Sciatic nerve (tissue), 2 donors: Measurements from ENCODE around the gene HEATR9. TPM values are rescaled to one million over a fixed set of nuclear protein-coding genes. Genes with fewer than 3 reads are reported as not detected.
"Not testable (repeated sequence)": the region's sequence is repeated elsewhere in the genome, so short reads cannot be mapped to it uniquely, and the experiment has no call there.

Experiments
- ATAC-seq: fragments of 200-7000 bp; cut with Tn5 transposase; one replicate; pipeline ENCODE4 v1.9.1; 2020; ENCODE audit warnings: mild to moderate bottlenecking, moderate library complexity
- DNase-seq: peaks from one replicate; pipeline ENCODE4 v3.0.0-alpha.2; 2020; ENCODE audit warnings: low spot score
- intact Hi-C: fragments of 100-400 bp; cut with DNase I; formaldehyde crosslinking; loops from one replicate; pipeline ENCODE4 v1.14.2; 2022
- total RNA-seq: library from RNA; stranded (reverse); fragmentation: NEBNext Ultra II Directional; extraction: Animal tissue kit (Norgen Biotek cat#: 25700); gene quantifications from one replicate; pipeline ENCODE4 v1.2.1, GENCODE V29; 2021
- donor health status: DM: no; HTN: no; CAD: no.
- donor health status: DM: no; HTN: no; CAD: no.

The HEATR9 gene
- total RNA-seq, 1 donor from 2014 or later, result 0.27 TPM

DNA sequence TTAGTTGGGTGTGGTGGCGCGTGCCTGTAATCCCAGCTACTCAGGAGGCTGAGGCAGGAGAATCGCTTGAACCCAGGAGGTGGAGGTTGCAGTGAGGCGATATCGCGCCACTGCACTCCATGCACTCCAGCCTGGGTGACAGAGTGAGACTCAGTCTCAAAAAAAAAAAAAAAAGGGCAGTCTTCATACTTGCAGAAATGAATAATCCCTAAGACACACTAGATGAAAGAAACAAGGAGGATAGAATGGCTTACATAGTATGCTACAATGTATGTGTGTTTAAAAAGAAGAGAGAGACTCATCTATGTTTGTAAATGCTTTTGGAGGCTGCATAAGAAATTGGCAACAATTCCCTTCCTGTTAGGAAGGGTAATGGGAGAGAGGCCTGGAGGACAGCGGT is 29.1 kb upstream of the HEATR9 start:
- not testable (repeated sequence) for ATAC-seq, DNase-seq
- intact Hi-C loops, result loop anchor here (5.0 kb wide), 1 partner anchor 1245 kb away; no protein-coding TSS in a partner anchor

DNA sequence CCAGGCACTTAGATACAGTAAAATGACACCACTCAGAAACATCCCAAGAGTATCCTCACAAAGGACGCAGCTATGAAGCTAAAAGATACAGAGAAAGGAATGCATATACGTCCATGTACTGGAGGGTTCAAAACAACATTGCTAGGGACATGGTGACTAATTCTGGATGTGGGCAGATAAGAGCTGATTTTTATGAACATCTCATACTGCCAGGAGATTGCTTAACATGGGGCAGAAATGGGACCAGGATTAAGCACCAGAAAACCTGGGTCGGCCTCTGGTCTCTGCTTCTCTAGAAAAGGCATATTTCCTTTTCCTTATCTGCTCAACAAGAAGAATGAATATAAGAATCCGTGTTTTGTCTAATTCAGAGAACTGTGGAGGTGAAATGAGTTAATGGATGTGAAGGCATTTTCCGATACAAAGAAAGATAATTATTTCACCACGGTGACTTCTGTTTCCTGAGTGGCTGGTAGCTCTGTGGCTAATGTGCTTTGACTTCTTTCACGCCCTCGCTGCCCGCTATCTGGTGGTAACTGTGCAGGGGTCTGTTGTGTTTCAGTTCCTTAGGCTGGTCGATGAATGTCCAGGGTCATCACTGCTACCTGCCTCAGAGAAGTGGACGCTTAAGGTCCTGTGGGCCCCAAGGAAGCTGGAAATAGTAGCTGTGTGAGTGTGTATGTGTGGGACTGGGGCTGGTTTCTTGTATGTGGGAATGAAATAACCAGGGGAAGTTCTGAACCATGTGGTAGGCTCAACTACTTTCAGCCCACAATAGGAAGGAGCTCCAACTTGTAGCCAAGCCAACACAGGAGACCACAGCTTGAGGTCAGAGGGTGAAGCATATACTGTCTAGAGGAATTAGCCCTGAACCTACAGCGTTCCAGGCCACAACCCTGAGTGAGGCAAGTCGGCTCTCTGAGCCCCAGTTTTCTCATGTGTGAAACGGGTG is 27.2 kb upstream of the HEATR9 start:
- intact Hi-C loops, result loop anchor here (5.0 kb wide), 1 partner anchor 1244 kb away; no protein-coding TSS in a partner anchor
- no peak for DNase-seq
- peak; percentile 42 for ATAC-seq

DNA sequence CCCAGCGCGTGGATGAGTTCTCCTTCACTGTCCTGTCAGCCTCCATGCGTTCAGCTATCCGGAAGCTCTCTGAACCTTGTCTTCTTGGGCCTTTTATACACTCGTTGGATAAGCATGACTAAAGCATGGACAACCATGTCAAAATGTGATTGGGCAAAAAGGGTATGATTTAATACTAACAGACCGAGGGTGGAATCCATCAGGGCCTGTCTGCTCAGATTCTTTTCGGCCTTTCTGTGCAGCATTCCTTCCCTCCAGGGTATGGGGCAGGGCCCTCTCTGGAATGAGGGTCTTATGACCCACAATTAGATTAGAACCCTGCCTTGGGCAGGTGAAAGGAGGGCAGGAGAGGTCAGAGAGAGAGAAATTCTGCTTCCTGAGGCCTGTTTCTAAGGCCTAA is 25.5 kb upstream of the HEATR9 start:
- intact Hi-C loops, result no loop called here
- DNase-seq, result no peak

DNA sequence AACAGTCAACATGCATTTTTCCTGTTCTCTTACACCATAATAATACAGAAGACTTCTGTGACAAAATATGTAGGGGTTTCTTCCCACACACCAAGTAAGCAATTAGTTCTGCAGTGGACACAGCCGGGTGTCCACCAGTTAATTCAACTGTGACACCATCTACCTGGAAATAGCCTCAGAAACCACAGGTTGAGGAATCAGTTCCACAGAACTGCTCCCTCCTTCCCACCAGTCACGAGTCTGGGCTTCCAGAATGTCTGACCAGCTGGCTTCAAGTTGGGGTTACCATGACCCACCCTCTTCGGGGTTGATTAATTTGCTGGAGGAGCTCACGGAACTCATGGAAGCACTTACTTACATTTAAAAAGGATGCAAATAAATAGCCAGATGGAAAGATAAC is 25.1 kb upstream of the HEATR9 start:
- no peak for DNase-seq
- ATAC-seq, result no peak
- intact Hi-C loops, result no loop called here

More for the DNA sequence above, 25.5 kb upstream of the HEATR9 start:
- ATAC-seq, result no peak

DNA sequence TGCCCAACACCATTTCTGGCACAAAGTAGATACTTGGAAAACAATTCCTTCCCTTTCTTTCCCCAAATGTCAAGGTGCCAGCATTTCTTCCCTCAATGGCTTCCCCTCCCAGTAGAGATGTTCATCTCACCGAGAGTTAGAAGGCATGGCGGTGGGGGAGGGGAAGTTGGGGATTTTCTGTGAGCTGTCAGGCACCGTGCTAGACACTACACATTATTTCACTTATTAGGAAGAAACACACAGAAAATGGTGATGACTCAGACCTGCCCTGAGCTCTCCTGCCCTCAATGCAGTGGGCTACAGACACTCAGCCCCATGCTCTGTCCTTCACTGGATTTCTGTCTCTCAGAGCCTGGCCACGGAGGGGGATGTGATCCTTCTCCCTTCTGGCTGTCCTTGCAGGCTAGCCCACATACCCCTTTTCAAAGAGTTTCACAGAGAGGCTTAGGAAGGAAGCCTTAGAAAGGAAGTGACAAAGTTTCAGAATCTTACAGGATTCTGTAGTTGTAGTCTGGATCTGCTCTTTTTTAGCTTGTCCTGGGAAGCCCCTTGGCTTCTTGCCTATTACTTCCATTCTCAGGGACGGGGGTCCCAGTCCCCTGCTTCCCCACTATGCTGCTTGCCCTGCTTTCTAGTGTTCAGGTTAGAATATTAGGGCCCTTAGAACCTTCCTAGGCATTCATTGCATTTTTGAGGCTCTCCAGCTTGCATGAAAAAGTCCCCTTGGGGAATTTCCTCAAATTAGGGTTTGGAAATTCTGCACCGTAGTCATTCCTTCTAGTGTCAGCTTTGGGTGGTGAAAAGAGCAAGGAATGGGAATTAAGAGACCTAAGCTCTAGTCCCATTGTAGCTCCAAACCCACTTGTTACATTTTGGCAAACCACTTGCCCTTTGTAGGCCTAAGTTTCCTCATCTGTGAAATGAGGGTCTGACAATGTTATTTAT is 23.7 kb upstream of the HEATR9 start:
- DNase-seq, result no peak
- ATAC-seq, result no peak
- intact Hi-C loops, result no loop called here

DNA sequence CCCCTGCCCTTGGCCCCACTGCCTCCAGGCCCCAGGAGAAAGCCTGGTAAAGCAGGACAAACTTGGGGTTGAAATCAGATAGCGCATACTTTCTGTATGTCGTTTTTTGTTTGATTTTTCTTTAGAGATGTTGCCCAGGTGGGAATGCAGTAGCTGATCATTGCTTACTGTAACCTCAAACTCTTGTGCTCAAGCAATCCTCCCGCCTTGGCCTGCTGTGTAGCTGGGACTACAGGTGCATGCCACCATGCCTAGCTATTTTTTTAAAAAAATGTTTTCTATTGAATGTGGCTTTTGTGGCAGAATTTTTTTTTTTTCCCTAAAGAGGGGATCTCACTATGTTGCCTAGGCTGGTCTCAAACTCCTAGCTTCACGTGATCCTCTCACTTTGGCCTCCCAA is 22.6 kb upstream of the HEATR9 start:
- no peak for DNase-seq
- intact Hi-C loops, result no loop called here
- ATAC-seq, result no peak

DNA sequence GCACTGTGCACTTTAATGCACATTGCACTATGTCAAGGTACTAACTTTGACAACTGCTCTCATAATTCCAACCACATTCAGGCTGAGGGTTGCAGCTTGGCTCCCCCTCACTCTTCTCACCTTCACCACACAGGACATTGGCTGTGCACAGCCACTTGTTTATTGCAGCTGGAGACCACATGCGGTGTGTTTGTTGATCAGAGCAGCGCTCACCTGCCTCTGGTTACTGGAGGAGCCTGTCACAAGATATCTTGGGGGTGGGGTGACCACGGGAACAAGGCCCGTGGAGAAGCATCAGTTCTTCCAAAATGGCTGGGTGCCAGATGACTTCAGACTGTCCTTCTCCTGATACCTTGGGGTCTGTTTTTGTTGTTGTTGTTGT is 22.1 kb upstream of the HEATR9 start:
- no peak for DNase-seq
- ATAC-seq, result peak; percentile 36
- intact Hi-C loops, result no loop called here

DNA sequence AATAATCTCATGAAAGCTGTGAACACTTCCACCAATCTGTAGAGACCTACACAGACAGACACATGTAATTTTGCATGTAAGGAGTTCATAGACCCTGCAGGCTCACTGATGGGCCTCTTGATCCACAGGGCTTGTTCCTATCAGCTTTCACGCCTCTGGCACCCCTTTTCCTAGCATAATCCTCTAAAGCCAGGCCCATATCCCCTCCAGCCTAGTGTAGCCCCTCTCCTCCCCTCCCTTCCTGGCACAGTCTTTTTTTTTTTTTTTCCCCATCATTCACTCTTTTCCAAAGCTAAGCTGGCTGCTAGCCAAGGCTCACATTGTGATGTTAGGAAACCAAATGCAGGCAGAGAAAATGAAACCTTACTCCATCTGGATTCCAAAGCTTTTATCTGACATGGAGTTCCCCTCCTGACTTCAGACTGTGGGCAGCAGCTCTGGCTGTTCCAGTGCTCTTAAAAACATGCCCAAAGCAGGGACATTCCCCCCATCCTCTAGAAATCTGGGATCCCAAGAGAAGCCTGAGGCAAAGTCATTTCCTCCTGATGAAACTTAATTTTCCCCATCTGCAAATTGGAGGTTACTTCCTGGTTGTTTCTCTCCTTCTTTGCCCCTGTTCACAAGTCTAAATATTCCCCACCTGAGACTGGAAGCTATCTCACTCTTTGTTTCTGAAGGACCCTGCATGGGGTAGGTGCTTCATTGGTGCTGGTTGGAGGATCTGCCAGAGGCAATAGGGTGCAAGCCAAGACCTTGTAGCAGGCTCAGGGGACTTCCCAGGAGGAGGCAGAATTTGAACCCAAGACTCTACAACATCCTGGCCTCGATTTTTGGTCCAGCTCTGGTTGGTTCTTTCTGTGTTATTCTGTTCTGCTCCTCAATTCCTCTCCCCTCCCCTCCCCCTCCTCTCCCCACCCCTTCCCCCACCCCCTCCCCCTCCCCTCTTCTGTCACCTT is 21.4 kb upstream of the HEATR9 start:
- DNase-seq, result no peak
- intact Hi-C loops, result no loop called here
- ATAC-seq, result no peak

DNA sequence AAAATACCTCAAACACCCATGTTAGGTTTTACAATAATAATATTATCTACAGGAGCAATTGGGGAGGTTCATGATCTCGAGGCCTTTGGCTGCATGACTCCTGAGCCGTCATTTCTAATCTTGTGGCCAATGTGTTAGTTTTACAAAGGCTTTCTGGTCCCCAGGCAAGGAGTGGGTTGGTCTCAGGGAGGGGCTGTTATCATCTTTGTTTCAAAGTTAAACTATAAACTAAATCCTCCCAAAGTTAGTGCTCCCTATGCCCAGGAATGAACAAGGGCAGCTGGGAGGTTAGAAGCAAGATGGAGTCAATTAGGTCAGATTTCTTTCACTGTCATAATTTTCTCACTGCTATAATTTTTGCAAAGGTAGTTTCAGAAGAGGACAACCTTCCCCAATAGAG is 20.6 kb upstream of the HEATR9 start:
- intact Hi-C loops, result no loop called here
- ATAC-seq (no peak), DNase-seq (no peak)

DNA sequence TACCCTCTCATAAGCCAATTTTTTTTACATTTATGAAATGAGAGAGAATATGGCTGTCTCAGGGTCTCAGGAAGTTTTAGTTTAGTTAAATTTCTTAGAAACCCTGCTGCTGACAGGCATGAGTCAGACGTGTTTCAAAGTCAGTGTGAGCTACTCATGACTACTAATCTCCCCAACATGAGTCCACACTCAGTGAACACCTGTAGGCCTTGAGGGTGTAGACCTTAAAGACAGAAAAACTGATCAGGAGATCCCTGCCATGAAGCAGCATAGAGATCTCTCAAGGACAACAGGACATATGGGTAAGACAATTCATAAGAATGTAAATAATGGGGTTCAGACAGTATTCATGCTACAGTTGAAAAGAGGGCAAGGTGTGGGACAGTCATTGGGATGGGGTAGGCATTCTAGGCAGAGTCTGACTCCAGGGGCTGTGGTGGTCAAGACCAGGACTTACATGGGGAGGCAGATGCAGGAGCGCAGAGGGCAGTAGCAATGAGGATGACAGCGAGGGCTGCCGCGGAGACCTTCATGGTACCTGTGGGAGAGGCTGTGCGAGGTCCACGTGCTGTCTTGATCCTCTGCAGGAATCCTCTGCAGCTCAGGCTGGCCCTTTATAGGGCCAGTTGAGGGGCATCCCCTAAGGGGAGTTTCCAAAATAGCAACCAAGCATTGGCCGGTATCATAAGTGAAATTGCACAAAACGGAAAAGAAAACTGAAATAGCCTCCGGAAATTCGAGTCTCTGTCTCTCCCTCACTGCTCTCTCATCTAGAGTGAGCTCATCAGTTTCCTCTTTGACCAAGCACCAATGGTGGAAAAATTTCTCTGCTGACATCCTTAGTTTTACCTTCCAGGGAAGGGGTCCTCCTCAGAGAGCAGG is 11.3 kb upstream of the HEATR9 start, which contains the start of gene CCL5:
Gene CCL5 (minus strand): TSS at position 588 of the 882 bp plus-strand sequence.
- intact Hi-C loops, result no loop called here
- ATAC-seq, result no peak
- DNase-seq, result no peak

DNA sequence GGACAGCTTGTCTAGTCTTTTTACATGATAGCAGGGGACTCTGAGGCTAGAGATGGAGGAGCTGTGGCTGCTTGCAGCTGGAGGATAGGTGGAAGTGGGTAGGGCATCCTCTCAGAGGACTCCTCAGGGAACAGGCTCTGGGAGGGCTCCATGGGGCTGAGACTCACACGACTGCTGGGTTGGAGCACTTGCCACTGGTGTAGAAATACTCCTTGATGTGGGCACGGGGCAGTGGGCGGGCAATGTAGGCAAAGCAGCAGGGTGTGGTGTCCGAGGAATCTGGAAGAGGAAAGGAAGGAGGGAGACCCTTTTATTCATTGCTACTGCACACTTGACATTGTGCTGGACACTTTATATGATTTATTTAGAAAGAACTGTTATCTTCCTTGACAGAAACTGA is 9.7 kb upstream of the HEATR9 start:
- ATAC-seq (no peak), DNase-seq (no peak)
- intact Hi-C loops, result no loop called here

DNA sequence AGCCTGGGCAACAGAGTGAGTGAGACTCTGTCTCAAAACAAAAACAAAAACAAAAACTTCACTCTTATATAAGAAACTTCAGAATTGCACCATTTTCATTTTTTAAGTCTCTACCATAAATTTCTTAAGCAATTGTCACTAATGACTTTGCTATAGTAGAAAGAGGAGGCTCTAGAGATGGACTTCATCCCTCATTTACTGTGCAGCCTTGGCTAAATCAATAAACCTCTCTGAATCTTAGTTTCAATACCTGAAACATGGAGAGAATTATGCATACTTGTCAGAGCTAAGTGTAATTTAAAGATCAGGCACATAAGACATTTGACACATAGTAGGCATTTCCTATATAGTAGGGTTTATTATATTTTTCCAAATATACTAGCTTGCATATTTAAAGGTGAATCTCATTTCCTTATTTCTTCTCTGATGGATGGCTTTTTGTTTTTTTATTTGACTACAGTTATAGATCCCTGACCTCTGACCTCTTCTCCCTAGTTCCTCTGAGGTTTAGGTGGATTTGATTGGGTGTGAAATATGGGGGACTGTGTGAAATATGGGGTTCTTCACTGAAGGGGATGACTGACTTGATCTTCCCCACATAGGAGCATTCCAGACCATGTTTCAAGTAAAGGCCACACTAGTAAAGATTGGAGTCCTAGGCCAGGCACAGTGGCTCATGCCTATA is 8.8 kb upstream of the HEATR9 start:
- ATAC-seq, result no peak

DNA sequence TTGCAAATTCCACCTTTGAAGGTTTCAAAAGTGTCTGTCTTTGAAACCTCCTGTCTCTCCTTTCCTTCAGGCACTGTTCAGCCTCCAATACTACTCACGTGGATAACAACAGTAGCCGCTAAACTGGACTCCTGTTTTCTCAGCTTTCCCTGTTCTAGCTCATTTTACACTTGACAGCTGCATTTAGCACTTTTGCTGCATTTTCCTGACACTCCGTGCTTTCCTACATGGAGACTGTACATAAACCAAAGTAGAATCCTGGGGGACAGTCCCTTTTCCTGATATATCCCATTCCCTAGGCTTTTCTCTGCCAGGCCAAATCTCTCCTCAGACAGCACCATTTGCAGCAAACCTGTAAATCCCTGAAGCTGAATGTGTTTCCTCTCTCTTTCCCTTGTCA is 7.8 kb upstream of the HEATR9 start:
- ATAC-seq, result no peak
- DNase-seq, result no peak
- intact Hi-C loops, result no loop called here

More for the DNA sequence above, 8.8 kb upstream of the HEATR9 start:
- no peak for DNase-seq
- intact Hi-C loops, result no loop called here

DNA sequence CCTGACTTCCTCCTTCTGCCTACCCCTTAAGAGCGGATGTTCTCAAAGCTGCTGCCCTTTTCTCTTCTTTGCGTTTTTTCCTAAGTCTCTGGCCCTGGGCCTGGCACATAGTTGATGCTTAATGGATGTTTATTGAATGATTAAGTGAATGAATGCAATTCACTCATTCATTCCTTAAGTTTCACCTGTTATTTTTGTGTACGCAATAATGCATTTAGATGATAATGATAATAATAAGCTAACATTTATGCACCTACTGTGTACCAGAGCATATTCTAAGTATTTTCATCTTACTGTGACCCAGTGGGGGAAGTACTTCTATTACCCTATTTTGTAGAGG is 7.1 kb upstream of the HEATR9 start:
- ATAC-seq (no peak), DNase-seq (no peak)
- intact Hi-C loops, result no loop called here

DNA sequence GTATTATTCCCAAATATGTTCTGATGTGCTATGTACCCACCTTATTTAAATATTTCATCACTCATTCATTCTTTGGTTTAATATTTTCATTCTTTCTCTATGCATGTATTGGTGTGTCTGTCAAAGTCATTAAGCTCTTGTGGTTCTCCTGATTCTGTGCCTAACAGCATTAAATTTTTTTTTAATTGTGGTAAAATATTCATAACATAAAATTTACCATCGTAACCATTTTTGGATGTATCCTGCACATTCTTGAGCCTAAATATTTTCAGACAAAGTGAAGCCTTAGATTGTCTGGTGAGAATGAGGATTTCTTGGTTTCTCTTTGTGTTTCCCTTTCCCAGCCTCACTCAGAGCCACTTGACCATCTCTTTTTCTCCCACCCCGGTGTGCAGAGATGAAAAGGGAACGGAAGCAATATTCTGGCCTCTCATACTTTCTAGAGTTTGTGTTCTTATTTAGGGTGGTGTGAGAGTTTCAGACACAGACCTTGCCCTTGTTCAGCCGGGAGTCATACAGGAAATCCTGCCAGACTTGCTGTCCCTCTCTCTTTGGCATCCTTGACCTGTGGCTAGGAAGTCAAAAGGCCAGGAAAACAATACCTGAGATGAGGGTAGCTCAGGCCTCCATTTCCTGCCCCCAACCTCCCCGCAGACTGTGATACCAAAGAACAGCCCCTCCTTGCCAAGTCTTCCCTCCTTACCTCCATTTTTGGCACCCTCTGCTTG is 6.5 kb upstream of the HEATR9 start:
- DNase-seq, result no peak
- intact Hi-C loops, result no loop called here
- ATAC-seq, result no peak

DNA sequence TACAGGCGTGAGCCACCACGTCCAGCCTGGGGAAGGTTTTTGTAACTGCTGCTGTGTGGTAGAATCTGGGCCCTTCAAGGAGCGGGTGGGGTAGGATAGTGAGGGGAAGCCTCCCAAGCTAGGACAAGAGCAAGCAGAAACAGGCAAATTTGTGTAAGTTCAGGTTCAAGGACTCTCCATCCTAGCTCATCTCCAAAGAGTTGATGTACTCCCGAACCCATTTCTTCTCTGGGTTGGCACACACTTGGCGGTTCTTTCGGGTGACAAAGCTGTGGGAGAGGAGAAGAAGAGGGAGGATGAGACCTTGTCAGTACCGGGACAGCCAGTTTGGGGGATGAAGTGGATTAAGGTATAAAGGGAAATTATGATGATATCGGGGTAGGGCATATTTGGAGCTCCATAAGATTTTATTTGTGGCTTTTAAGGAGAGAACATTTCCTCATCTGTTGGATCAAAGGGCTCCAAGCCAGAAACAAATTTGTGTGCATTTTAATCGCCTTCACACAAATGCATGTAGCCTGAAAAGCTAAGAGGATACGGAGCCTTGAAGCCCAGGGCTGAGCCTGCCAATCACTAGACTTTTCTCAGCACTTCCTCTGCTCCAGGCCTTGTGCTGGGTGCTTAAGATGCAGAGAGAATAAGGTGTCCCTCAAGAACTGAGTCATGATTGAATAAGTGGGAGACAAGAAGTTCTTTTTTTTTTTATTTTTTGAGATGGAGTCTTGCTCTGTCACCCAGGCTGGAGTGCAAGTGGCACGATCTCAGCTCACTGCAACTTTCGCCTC is 3.7 kb upstream of the HEATR9 start:
- intact Hi-C loops, result no loop called here
- no peak for DNase-seq
- no peak for ATAC-seq
